Stromal cell of bone marrow (primary cell): ENCODE measurements around the gene CXADR.
"Not testable (repeated sequence)": the region's sequence is repeated elsewhere in the genome, so short reads cannot be mapped to it uniquely, and the experiment has no call there.

Experiments used
- DNase-seq: peaks from one replicate; pipeline ENCODE4 v3.0.0-alpha.2; 2012; ENCODE audit warnings: low read depth

Gene CXADR

GRCh38 chr21:17512253-17513213, at the start of gene CXADR:
Gene CXADR, plus strand, starts transcription at chr21:17513043. Its CDS starts 87 bp downstream, at chr21:17513130.
- no peak for DNase-seq

GRCh38 chr21:17466166-17466565, 46.7 kb upstream of the CXADR start:
- DNase-seq = no peak

- no peak for DNase-seq
These were observed 45.5 kb upstream of the CXADR start for GRCh38 chr21:17467392-17467791.

- DNase-seq = no peak
These were observed 45.0 kb upstream of the CXADR start for GRCh38 chr21:17467829-17468228.

GRCh38 chr21:17468698-17469097, 44.1 kb upstream of the CXADR start:
- no peak for DNase-seq

GRCh38 chr21:17469727-17470126, 43.1 kb upstream of the CXADR start:
- DNase-seq = no peak

- DNase-seq = no peak
These were observed 40.7 kb upstream of the CXADR start for GRCh38 chr21:17472182-17472581.

GRCh38 chr21:17472592-17473271, 40.1 kb upstream of the CXADR start:
- no peak for DNase-seq

GRCh38 chr21:17476006-17476405, 36.8 kb upstream of the CXADR start:
- DNase-seq = no peak

GRCh38 chr21:17478156-17478555, 34.7 kb upstream of the CXADR start:
- not testable (repeated sequence) for DNase-seq

GRCh38 chr21:17479606-17480005, 33.2 kb upstream of the CXADR start:
- no peak for DNase-seq

GRCh38 chr21:17482928-17483327, 29.9 kb upstream of the CXADR start:
- no peak for DNase-seq

GRCh38 chr21:17488620-17489019, 24.2 kb upstream of the CXADR start:
- DNase-seq = no peak

- peak; percentile 18 for DNase-seq
These were observed 23.3 kb upstream of the CXADR start for GRCh38 chr21:17489565-17489964.

- peak; percentile 99 for DNase-seq
These were observed 21.0 kb upstream of the CXADR start for GRCh38 chr21:17491716-17492414.

- DNase-seq = no peak
These were observed 20.3 kb upstream of the CXADR start for GRCh38 chr21:17492415-17493168.

GRCh38 chr21:17494051-17494450, 18.8 kb upstream of the CXADR start:
- no peak for DNase-seq

- peak; percentile 50 for DNase-seq
These were observed 17.2 kb upstream of the CXADR start for GRCh38 chr21:17495680-17496079.

GRCh38 chr21:17497316-17497715, 15.5 kb upstream of the CXADR start:
- no peak for DNase-seq

GRCh38 chr21:17498586-17498985, 14.3 kb upstream of the CXADR start:
- no peak for DNase-seq

GRCh38 chr21:17501107-17502006, 11.5 kb upstream of the CXADR start:
- no peak for DNase-seq
